K562 (cell line): Measurements from ENCODE around the gene PPP1R12C. TPM values are rescaled to one million over a fixed set of nuclear protein-coding genes. Genes with fewer than 3 reads are reported as not detected.
A peak's percentile ranks its signal among the peaks of the same experiment; 100 is the strongest.

Experiments
- CEBPB ChIP-seq: fragments of 450-650 bp; IDR thresholded peaks from 2 replicates; pipeline ENCODE4 v1.6.1; 2016; ENCODE audit warnings: missing genetic modification characterization, missing compliant biosample characterization
- CHD4 ChIP-seq: fragments of 200-600 bp; sonication (generic); IDR thresholded peaks from 3 replicates; pipeline ENCODE4 v1.6.1; 2012; ENCODE audit warnings: low read depth, mild to moderate bottlenecking, mixed read lengths, low read length, inconsistent platforms; ENCODE audit not compliant: insufficient read depth, insufficient replicate concordance, poor library complexity, severe bottlenecking
- HLTF ChIP-seq: fragments of 450-650 bp; IDR thresholded peaks from 2 replicates; pipeline ENCODE4 v1.6.1; 2016
- HMG20A ChIP-seq: fragments of 450-650 bp; formaldehyde crosslinking; conservative IDR thresholded peaks from 2 replicates; pipeline ENCODE4 v1.4.0; 2020; ENCODE audit warnings: mild to moderate bottlenecking, mixed read lengths
- NCOA6 ChIP-seq: fragments of 450-650 bp; IDR thresholded peaks from 2 replicates; pipeline ENCODE4 v1.6.1; 2017; ENCODE audit warnings: mild to moderate bottlenecking
- NFYB ChIP-seq: IDR thresholded peaks from 2 replicates; pipeline ENCODE4 v1.6.1; 2011; ENCODE audit warnings: mild to moderate bottlenecking, moderate library complexity; ENCODE audit not compliant: insufficient read length; ENCODE audit errors: extremely low read depth
- PATZ1 ChIP-seq: fragments of 250-450 bp; sonication (Bioruptor Pico); IDR thresholded peaks from 2 replicates; pipeline ENCODE4 v1.5.0; 2020; ENCODE audit warnings: mild to moderate bottlenecking, borderline replicate concordance
- SRSF9 ChIP-seq: fragments of 200-400 bp; formaldehyde crosslinking; IDR thresholded peaks from 2 replicates; pipeline ENCODE4 v1.6.1; 2017; ENCODE audit warnings: low read depth, low read length, borderline replicate concordance
- VEZF1 ChIP-seq: fragments of 200-800 bp; sonication (Bioruptor generic); IDR thresholded peaks from 2 replicates; pipeline ENCODE4 v1.6.1; 2017; ENCODE audit warnings: missing genetic modification characterization, missing compliant biosample characterization
- ZBTB8A ChIP-seq: fragments of 450-650 bp; IDR thresholded peaks from 2 replicates; pipeline ENCODE4 v1.6.1; 2018; ENCODE audit warnings: mild to moderate bottlenecking, moderate library complexity; ENCODE audit not compliant: partially characterized antibody
- ZNF77 ChIP-seq: fragments of 250-450 bp; sonication (Bioruptor Pico); IDR thresholded peaks from 2 replicates; pipeline ENCODE4 v1.5.0; 2020
- polyA plus RNA-seq, 8 experiments: library from polyadenylated mRNA; depleted of rRNA in 4 of 8; stranded (reverse) in 5 of 8; unstranded in 3 of 8; fragments of >200 nt; fragmentation: Nextera tagmentation in 2 of 8; fragmentation: Illumina TruSeq in 1 of 8; extraction: Ambion mirVana in 2 of 8; extraction: Trizol in 1 of 8; gene quantifications; 2 replicates each; pipeline versions ENCODE4 v1.2.1 to v1.2.3, GENCODE V29; 2011 to 2014; ENCODE audit warnings: inconsistent platforms in 1 of 8, missing spikeins in 1 of 8
- total RNA-seq, 7 experiments: library from RNA; depleted of rRNA in 6 of 7; stranded (reverse); fragments of >200 nt in 6 of 7; fragmentation: Illumina TruSeq in 2 of 7; extraction: Trizol in 2 of 7; gene quantifications; 2 replicates each; pipeline versions ENCODE4 v1.2.1 to v1.2.3, GENCODE V29; 2011 to 2021; ENCODE audit warnings: low replicate concordance in 1 of 7
- TF ChIP-seq, protein P1 (sequence below): fragments of 200-800 bp; sonication (Bioruptor generic); IDR thresholded peaks from 2 replicates; pipeline ENCODE4 v1.6.1; 2016; ENCODE audit warnings: missing genetic modification characterization, missing compliant biosample characterization
- TF ChIP-seq, protein P2 (sequence below), 2 experiments: fragments of 450-650 bp; IDR thresholded peaks; 2 replicates each; pipeline ENCODE4 v1.6.1; 2016
- TF ChIP-seq, protein P3 (sequence below): sonication (generic); formaldehyde crosslinking; IDR thresholded peaks from 2 replicates; pipeline ENCODE4 v1.8.0; 2022; ENCODE audit warnings: mild to moderate bottlenecking, missing genetic modification reagents, borderline replicate concordance

PPP1R12C gene
- total and polyA plus RNA-seq, 9 of the 15 experiments (the other 6 are each of a cell fraction or from before 2014, with no cell fraction given), result 1.8 to 136 (median 33.7) TPM

DNA sequence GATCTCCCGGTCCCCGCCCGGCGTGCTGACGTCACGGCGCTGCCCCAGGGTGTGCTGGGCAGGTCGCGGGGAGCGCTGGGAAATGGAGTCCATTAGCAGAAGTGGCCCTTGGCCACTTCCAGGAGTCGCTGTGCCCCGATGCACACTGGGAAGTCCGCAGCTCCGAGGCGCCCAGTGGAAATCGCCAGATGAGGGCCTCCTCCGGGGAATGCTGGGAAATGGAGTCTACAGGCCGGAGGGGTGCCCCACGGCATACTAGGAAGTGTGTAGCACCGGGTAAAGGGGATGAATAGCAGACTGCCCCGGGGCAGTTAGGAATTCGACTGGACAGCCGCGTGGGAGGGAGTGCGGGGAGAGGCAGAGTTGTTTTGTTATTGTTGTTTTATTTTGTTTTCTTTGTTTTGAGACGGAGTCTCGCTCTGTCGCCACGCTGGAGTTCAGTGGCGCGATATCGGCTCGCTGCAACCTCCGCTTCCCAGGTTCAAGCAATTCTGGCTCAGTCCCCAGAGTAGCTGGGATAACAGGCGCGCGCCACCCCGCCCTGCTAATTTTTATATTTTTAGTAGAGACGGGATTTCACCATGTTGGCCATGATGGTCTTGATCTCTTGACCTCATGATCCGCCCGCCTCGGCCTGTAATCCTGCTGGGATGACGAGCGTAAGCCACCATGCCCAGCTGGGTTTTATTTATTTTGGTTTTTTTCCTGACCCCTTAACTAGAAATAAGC is 390 bp upstream of the PPP1R12C start (continued):
- TF ChIP-seq, protein P1, sequence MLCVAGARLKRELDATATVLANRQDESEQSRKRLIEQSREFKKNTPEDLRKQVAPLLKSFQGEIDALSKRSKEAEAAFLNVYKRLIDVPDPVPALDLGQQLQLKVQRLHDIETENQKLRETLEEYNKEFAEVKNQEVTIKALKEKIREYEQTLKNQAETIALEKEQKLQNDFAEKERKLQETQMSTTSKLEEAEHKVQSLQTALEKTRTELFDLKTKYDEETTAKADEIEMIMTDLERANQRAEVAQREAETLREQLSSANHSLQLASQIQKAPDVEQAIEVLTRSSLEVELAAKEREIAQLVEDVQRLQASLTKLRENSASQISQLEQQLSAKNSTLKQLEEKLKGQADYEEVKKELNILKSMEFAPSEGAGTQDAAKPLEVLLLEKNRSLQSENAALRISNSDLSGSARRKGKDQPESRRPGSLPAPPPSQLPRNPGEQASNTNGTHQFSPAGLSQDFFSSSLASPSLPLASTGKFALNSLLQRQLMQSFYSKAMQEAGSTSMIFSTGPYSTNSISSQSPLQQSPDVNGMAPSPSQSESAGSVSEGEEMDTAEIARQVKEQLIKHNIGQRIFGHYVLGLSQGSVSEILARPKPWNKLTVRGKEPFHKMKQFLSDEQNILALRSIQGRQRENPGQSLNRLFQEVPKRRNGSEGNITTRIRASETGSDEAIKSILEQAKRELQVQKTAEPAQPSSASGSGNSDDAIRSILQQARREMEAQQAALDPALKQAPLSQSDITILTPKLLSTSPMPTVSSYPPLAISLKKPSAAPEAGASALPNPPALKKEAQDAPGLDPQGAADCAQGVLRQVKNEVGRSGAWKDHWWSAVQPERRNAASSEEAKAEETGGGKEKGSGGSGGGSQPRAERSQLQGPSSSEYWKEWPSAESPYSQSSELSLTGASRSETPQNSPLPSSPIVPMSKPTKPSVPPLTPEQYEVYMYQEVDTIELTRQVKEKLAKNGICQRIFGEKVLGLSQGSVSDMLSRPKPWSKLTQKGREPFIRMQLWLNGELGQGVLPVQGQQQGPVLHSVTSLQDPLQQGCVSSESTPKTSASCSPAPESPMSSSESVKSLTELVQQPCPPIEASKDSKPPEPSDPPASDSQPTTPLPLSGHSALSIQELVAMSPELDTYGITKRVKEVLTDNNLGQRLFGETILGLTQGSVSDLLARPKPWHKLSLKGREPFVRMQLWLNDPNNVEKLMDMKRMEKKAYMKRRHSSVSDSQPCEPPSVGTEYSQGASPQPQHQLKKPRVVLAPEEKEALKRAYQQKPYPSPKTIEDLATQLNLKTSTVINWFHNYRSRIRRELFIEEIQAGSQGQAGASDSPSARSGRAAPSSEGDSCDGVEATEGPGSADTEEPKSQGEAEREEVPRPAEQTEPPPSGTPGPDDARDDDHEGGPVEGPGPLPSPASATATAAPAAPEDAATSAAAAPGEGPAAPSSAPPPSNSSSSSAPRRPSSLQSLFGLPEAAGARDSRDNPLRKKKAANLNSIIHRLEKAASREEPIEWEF (CRISPR knock-in tag), result peak; percentile 38; the same call in 1 of the 2 replicates
- no peak for TF ChIP-seq NFYB
- TF ChIP-seq HMG20A (CRISPR knock-in tag), result no peak
- no peak for TF ChIP-seq CEBPB
- TF ChIP-seq CHD4, result no peak
- no peak; the same call in 1 of the 2 replicates for TF ChIP-seq NCOA6
- peak; percentile 96 for TF ChIP-seq VEZF1
- TF ChIP-seq ZNF77 (CRISPR knock-in tag), result no peak
- no peak for TF ChIP-seq SRSF9
- TF ChIP-seq, protein P2, sequence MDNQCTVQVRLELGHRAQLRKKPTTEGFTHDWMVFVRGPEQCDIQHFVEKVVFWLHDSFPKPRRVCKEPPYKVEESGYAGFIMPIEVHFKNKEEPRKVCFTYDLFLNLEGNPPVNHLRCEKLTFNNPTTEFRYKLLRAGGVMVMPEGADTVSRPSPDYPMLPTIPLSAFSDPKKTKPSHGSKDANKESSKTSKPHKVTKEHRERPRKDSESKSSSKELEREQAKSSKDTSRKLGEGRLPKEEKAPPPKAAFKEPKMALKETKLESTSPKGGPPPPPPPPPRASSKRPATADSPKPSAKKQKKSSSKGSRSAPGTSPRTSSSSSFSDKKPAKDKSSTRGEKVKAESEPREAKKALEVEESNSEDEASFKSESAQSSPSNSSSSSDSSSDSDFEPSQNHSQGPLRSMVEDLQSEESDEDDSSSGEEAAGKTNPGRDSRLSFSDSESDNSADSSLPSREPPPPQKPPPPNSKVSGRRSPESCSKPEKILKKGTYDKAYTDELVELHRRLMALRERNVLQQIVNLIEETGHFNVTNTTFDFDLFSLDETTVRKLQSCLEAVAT (IDR thresholded peaks at IDR 0.05), result peak; percentile 17 to 54; a peak in 1 of 4 replicates
- TF ChIP-seq, protein P3, sequence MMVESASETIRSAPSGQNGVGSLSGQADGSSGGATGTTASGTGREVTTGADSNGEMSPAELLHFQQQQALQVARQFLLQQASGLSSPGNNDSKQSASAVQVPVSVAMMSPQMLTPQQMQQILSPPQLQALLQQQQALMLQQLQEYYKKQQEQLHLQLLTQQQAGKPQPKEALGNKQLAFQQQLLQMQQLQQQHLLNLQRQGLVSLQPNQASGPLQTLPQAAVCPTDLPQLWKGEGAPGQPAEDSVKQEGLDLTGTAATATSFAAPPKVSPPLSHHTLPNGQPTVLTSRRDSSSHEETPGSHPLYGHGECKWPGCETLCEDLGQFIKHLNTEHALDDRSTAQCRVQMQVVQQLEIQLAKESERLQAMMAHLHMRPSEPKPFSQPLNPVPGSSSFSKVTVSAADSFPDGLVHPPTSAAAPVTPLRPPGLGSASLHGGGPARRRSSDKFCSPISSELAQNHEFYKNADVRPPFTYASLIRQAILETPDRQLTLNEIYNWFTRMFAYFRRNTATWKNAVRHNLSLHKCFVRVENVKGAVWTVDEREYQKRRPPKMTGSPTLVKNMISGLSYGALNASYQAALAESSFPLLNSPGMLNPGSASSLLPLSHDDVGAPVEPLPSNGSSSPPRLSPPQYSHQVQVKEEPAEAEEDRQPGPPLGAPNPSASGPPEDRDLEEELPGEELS (CRISPR knock-in tag), result 0 out of 2 replicates have a peak, but pooled peaks have one; percentile 28
- no peak for TF ChIP-seq ZBTB8A
- TF ChIP-seq PATZ1, result no peak
- no peak for TF ChIP-seq HLTF
